Heart left ventricle (tissue), 16 donors: ENCODE data around the gene HCRTR2. TPM values are rescaled to one million over a fixed set of nuclear protein-coding genes. Genes with fewer than 3 reads are reported as not detected.

Experiments used
- ATAC-seq, 4 donors: fragments of 200-7000 bp; cut with Tn5 transposase; one replicate each; pipeline ENCODE4 v1.9.1; 2020 to 2022; ENCODE audit warnings: moderate library complexity in 4 of 4, mild to moderate bottlenecking in 3 of 4, moderate number of reproducible peaks in 1 of 4
- DNase-seq, 5 donors: peaks; one replicate each; pipeline ENCODE4 v3.0.0-alpha.2; 2020
- H3K27ac ChIP-seq, 12 donors: fragments of 200-600 bp; sonication (generic) in 4 of 12; one replicate each; pipeline versions ENCODE4 v1.5.0 to v1.8.0; 2016 to 2022; ENCODE audit warnings: mild to moderate bottlenecking in 2 of 12
- H3K27me3 ChIP-seq, 9 donors: fragments of 200-600 bp; sonication (generic) in 2 of 9; one replicate each; pipeline versions ENCODE4 v1.5.1 to v1.8.0; 2016 to 2022; ENCODE audit warnings: mild to moderate bottlenecking in 3 of 9
- H3K36me3 ChIP-seq, 9 donors: fragments of 200-600 bp; sonication (generic) in 2 of 9; one replicate each; pipeline versions ENCODE4 v1.5.0 to v1.8.0; 2018 to 2022; ENCODE audit warnings: mild to moderate bottlenecking in 2 of 9
- H3K4me1 ChIP-seq, 12 donors: fragments of 200-600 bp; sonication (generic) in 4 of 12; one replicate each; pipeline versions ENCODE4 v1.5.0 to v1.8.0; 2016 to 2022; ENCODE audit warnings: mild to moderate bottlenecking in 3 of 12
- H3K4me3 ChIP-seq, 12 donors: fragments of 200-600 bp; sonication (generic) in 4 of 12; one replicate each; pipeline versions ENCODE4 v1.5.0 to v1.8.0; 2017 to 2022; ENCODE audit warnings: mild to moderate bottlenecking in 9 of 12, moderate library complexity in 4 of 12
- H3K9me3 ChIP-seq, 12 donors: fragments of 200-600 bp; sonication (generic) in 4 of 12; one replicate each; pipeline versions ENCODE4 v1.5.0 to v1.8.0; 2016 to 2022; ENCODE audit warnings: mild to moderate bottlenecking in 1 of 12
- CTCF ChIP-seq, 12 donors: fragments of 200-600 bp; sonication (generic) in 4 of 12; IDR thresholded peaks; one replicate each; pipeline versions ENCODE4 v1.5.0 to v1.8.0; 2018 to 2022; ENCODE audit warnings: antibody characterized with exemption in 12 of 12, mild to moderate bottlenecking in 5 of 12
- POLR2A ChIP-seq, 2 donors: fragments of 450-650 bp; IDR thresholded peaks; one replicate each; pipeline ENCODE4 v1.6.1; 2017; ENCODE audit warnings: antibody characterized with exemption in 2 of 2, mild to moderate bottlenecking in 2 of 2, moderate library complexity in 2 of 2
- WGBS, 4 donors: extraction: QIAGEN DNeasy Blood & Tissue Kit in 2 of 4; methylation state at CpG; one replicate each; pipeline versions ENCODE4 v1.1.5 to v1.1.7; 2013 to 2018; 5-methylcytosine and 5-hydroxymethylcytosine counted together
- intact Hi-C, 10 donors: fragments of 100-400 bp; cut with DNase I; formaldehyde crosslinking; loops; one replicate each; pipeline versions ENCODE4 v1.11.1 to v1.14.2; 2022
- polyA plus RNA-seq, 2 donors: library from polyadenylated mRNA; stranded (reverse); fragments of 200-250 nt; gene quantifications; one replicate each; pipeline ENCODE4 v1.2.3, GENCODE V29; 2013
- total RNA-seq, 9 donors: library from RNA; depleted of rRNA in 2 of 9; stranded (reverse); fragments of >200 nt in 2 of 9; fragmentation: NEBNext Ultra II Directional in 3 of 9; extraction: Animal tissue kit (Norgen Biotek cat#: 25700) in 3 of 9; gene quantifications; one replicate each; pipeline versions ENCODE4 v1.1.0 to v1.2.4, GENCODE V29; 2016 to 2023
- donor health status: ischemic (EF 13 %, LVEDD 7.1; RV severe dilation, severe dysfunction).
- donor health status: healthy with polysubstance abuse.
- donor health status: DM: no; HTN: yes; CAD: no.
- donor health status: DM: no; HTN: no; CAD: no.
- donor health status: ischemic (EF 25% LVEDD 6.9; RV normal size, moderate dysfunction).
- donor health status: ischemic (EF 25% LVEDD 5.7; RV mildly dilated, moderate dysfunction).
- donor health status: healthy.
- donor health status: DM: yes; HTN: yes; CAD: no.
- donor health status: ischemic (EF 35%, LVEDD 5.7; RV mildly dilated, moderate dysfunction).
- donor health status: nonischemic (EF 11% LVEDD 7.7; RV severe dilation, severe dysfunction).
- donor health status: DM: yes; HTN: yes; CAD: no.
- donor health status: PGD.
- donor health status: ischemic (EF 29% LVEDD 5.4; RV normal size, mild dysfunction).
- donor health status: nonischemic (EF 23%, LVEDD 6.1; RV moderate dilation, normal function).

Gene HCRTR2
- total and polyA plus RNA-seq, 11 donors: 0.08 TPM; not detected in 10

GRCh38 chr6:55182016-55182650 is 7.8 kb downstream of the HCRTR2 start:
- H3K9me3 ChIP-seq: no peaks in the 10 kb centered on the region
- no peaks in the 10 kb centered on the region for H3K36me3 ChIP-seq
- TF ChIP-seq POLR2A (IDR thresholded peaks at IDR 0.05) (no peak), CTCF (IDR thresholded peaks at IDR 0.05) (no peak)
- no peak for ATAC-seq
- DNase-seq: no peak
- peaks cover 0 to 8% (median 0%) of the 10 kb centered on the region in 9 donors for H3K27me3 ChIP-seq
- no peak overlapping the region for H3K4me3 ChIP-seq
- H3K4me1 ChIP-seq: no peaks in the 10 kb centered on the region
- H3K27ac ChIP-seq: no peak overlapping the region
- 62 to 72% (median 67%) methylated on average over 7 of the region's 7 CpGs for WGBS, 4 donors
- intact Hi-C loops: no loop called here

- 65 to 71% (median 69%) methylated on average over 4 of the region's 4 CpGs for whole genome bisulfite sequencing, 4 donors
- no peaks in the 10 kb centered on the region for H3K4me1 ChIP-seq
These were observed 10.6 kb downstream of the HCRTR2 start for GRCh38 chr6:55184782-55185530.

GRCh38 chr6:55198715-55199114 is 24.4 kb downstream of the HCRTR2 start:
- Histone ChIP-seq H3K4me1 (no peaks in the 10 kb centered on the region), H3K9me3 (no peaks in the 10 kb centered on the region), H3K36me3 (no peaks in the 10 kb centered on the region), H3K27ac (no peak overlapping the region), H3K27me3 (no peaks in the 10 kb centered on the region), H3K4me3 (no peak overlapping the region)
- intact Hi-C loops: no loop called here
- DNase-seq (no peak), ATAC-seq (no peak)
- no peak for TF ChIP-seq CTCF (IDR thresholded peaks at IDR 0.05)
- TF ChIP-seq POLR2A (IDR thresholded peaks at IDR 0.05): no peak

More at GRCh38 chr6:55184782-55185530, 10.6 kb downstream of the HCRTR2 start:
- Histone ChIP-seq H3K27ac (no peak overlapping the region), H3K27me3 (no peaks in the 10 kb centered on the region), H3K4me3 (no peak overlapping the region), H3K36me3 (no peaks in the 10 kb centered on the region), H3K9me3 (no peaks in the 10 kb centered on the region)
- no peak for DNase-seq
- no peak for ATAC-seq
- intact Hi-C loops: no loop called here
- no peak for TF ChIP-seq CTCF (IDR thresholded peaks at IDR 0.05)
- TF ChIP-seq POLR2A (IDR thresholded peaks at IDR 0.05): no peak

GRCh38 chr6:55199239-55199638 is 24.9 kb downstream of the HCRTR2 start:
- H3K36me3 ChIP-seq: no peaks in the 10 kb centered on the region
- H3K27ac ChIP-seq: no peak overlapping the region
- no peak for ATAC-seq
- no peaks in the 10 kb centered on the region for H3K27me3 ChIP-seq
- TF ChIP-seq POLR2A (IDR thresholded peaks at IDR 0.05) (no peak), CTCF (IDR thresholded peaks at IDR 0.05) (no peak)
- H3K4me3 ChIP-seq: no peak overlapping the region
- intact Hi-C loops: no loop called here
- H3K4me1 ChIP-seq: no peaks in the 10 kb centered on the region
- no peaks in the 10 kb centered on the region for H3K9me3 ChIP-seq
- DNase-seq: no peak
